ENCODE data around the gene SYT11.
"Not testable (repeated sequence)": the region's sequence is repeated elsewhere in the genome, so short reads cannot be mapped to it uniquely, and the experiment has no call there.

The SYT11 gene

DNA sequence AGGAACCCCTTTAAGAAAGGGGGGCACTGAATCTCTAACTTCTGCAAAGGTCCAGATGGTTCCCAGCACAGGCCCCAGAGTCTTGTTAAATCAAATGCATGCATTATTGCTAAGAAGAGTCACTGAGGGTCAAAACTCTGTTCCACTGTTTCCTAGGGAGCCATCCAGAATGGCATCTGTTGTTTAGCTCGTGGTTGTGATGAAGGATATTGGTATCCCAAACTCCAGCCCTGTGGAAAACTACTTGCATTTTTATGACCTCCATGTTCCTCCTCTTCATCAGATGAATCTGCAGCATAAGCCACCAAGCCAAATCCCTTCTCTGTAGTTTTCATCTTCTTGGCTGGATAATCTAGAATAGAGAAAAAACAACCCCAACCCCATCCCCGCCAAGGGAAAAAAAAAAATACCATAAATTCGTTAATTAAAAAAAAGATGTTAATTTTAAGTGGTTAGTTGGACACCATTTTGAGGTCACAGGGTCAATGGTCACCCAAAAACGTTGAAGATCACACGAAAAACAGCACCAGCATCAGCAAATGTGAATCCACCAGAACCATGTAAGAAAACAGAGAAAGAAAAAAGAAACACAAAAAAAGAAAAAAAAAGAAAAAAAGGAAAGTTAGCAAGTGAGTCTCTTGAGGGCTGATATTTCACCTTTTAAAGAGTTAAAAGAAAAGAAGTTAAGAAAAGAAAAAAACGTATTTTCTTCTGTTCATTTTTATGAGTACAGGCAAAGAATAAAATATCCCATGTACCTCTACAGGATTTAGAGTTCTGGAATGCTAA lies 54.8 kb downstream of the SYT11 start:
- TF ChIP-seq JUND (IDR thresholded peaks at IDR 0.05; ENCODE audit: low read depth): no peak
- in situ Hi-C loops (cut with HindIII; ENCODE audit: low pct_unique_long_range_greater_than_20kb, low sequenced_read_pairs): no loop called here

DNA sequence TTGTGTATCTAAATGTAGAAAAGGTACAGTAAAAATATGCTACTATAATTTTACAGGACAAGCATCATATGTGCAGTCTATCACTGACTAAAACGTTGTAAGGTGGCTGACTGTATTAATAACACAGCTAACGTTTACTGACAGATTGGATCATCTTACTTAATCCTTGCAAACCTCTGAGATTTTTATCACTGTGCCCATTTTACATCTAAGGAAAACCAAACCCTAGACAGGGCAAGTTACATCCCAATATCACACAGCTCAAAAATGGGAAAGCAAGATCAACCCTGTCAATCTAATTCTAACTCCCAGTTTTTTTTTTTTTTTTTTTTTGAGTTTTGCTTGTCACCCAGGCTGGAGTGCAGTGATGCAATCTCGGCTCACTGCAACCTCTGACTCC lies 59.3 kb downstream of the SYT11 start:
- in situ Hi-C loops (cut with HindIII; ENCODE audit: low pct_unique_long_range_greater_than_20kb, low sequenced_read_pairs): no loop called here
- TF ChIP-seq JUND (IDR thresholded peaks at IDR 0.05; ENCODE audit: low read depth): no peak
- DNase-seq (ENCODE audit: low read depth in 1 of 2, low spot score in 1 of 2): no peak

More for the DNA sequence above, 54.8 kb downstream of the SYT11 start:
- no peak for DNase-seq (ENCODE audit: low read depth in 1 of 2, low spot score in 1 of 2)

DNA sequence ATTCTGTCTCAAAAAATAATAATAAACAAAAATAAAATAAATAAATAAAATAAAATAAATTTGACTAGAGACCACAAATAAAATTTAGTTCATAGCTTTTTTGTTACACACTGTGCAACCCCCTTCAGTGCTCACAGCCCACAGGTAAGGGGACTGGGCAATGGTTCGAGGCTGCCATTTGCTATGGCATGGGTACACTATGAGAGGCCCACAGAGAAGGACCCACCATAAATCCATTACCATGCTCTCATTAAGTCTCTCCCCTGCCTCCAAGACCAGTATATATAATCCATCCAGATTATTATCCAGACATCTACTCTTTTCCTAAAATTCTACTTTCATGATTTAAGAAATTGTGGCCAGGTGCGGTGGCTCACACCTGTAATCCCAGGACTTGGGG lies 60.4 kb downstream of the SYT11 start:
- in situ Hi-C loops (cut with HindIII; ENCODE audit: low pct_unique_long_range_greater_than_20kb, low sequenced_read_pairs): no loop called here
- no peak for TF ChIP-seq JUND (IDR thresholded peaks at IDR 0.05; ENCODE audit: low read depth)
- no peak for DNase-seq (ENCODE audit: low read depth in 1 of 2, low spot score in 1 of 2)

DNA sequence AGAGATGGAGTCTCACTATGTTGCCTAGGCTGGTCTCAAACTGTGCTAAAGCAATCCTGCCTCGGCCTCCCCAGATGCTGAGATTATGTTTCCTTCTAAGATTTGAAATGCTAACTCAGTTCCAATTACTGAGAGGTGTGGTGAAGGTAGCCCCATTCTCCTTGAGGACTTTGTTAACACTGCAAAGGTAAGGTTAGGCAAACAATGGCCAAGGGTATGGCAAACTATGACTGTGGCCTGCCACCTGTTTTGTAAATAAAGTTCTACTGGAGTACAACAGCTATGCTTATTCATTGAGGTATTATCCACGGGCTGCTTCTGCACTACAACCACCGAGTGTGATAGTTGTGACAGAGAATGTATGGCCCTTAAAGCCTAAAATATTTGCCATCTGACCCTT lies 61.4 kb downstream of the SYT11 start:
- no peak for DNase-seq (ENCODE audit: low read depth in 1 of 2, low spot score in 1 of 2)
- TF ChIP-seq JUND (IDR thresholded peaks at IDR 0.05; ENCODE audit: low read depth): no peak
- in situ Hi-C loops (cut with HindIII; ENCODE audit: low pct_unique_long_range_greater_than_20kb, low sequenced_read_pairs): no loop called here

DNA sequence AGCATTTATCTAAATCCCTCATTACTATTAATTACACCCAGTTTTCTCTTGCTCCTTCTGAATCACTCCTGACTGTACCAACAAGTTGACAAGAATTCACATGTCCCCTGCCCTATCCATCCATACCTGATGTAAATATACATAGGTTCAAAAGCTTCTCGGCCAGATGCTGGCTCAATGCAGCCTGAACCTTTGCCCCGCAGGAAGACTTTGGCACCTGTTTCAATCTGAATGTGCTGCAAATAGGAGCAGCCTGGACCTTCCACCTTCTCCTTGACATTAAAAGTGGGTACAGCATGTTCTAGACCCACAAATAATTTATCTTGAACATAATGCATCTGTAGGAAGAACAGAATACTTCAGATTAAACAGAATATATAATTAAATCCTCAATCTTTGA lies 66.1 kb downstream of the SYT11 start:
- no peak for DNase-seq (ENCODE audit: low read depth in 1 of 2, low spot score in 1 of 2)
- no peak for TF ChIP-seq JUND (IDR thresholded peaks at IDR 0.05; ENCODE audit: low read depth)
- in situ Hi-C loops (cut with HindIII; ENCODE audit: low pct_unique_long_range_greater_than_20kb, low sequenced_read_pairs): no loop called here

DNA sequence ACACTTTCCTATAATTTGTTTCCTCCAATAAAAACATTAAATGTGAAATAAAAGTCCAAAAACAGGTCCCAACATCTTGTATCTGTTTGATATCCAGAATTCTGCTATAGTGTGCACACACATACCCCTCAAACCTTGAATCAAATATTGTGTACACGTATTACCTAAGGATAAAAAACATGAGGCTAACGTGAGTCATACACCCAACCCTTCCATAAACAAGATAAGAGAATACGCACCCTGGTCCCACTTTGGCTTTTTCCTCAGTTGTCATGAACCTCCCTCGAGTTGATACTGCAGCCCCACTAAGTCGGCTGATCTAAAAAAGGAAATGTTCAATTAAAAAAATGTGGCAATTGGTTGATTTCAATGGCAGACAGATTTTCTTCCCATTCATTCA lies 69.7 kb downstream of the SYT11 start:
- TF ChIP-seq JUND (IDR thresholded peaks at IDR 0.05; ENCODE audit: low read depth): no peak
- no peak for DNase-seq (ENCODE audit: low read depth in 1 of 2, low spot score in 1 of 2)
- in situ Hi-C loops (cut with HindIII; ENCODE audit: low pct_unique_long_range_greater_than_20kb, low sequenced_read_pairs): no loop called here

DNA sequence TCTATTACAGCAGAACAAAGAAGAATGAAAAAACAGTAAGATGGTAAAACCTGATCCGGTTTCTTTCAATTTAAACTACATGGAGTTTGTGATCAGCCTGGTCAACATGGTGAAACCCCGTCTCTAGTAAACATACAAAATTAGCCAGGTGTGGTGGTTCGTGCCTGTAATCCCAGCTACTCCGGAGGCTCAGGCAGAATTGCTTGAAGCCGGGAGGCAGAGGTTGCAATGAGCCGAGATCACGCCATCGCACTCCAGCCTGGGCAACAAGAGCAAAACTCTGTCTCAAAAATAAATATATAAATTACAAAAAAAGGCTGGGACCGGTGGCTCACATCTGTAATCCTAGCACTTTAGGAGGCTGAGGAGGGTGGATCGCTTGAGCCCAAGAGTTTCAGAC lies 71.4 kb downstream of the SYT11 start:
- in situ Hi-C loops (cut with HindIII; ENCODE audit: low pct_unique_long_range_greater_than_20kb, low sequenced_read_pairs); DNase-seq (ENCODE audit: low read depth in 1 of 2, low spot score in 1 of 2): not testable (repeated sequence)

DNA sequence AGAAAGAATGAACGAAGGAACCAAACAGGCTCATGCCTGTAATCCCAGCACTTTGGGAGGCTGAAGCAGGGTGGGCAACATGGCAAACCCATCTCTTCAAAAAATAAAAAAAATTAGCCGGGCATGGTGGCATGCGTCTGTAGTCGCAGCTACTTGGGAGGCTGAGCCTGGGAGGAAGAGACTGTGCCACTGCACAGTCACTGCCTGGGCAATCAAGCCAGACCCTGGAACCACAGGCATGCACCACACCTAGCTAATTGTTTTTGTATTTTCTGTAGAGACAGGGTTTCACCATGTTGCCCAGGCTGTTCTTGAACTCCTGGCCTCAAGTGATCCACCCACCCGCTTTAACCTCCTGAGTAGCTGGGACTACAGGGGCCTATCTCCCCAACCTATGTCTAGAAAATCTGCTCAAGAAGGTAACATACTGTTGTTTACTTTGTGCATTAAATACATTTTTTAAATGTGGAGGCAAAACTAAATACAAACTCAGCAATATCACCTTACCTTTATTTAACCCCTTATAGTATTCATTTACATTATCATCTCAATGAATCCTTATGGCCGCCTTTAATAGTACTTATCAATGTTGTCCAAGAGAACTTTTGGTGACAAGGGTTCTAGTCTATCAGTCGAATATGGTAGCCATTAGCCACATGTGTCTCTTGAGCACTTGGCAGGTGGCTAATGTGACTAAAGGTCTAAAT lies 72.1 kb downstream of the SYT11 start:
- in situ Hi-C loops (cut with HindIII; ENCODE audit: low pct_unique_long_range_greater_than_20kb, low sequenced_read_pairs): no loop called here
- no peak for TF ChIP-seq JUND (IDR thresholded peaks at IDR 0.05; ENCODE audit: low read depth)
- DNase-seq (ENCODE audit: low read depth in 1 of 2, low spot score in 1 of 2): no peak

DNA sequence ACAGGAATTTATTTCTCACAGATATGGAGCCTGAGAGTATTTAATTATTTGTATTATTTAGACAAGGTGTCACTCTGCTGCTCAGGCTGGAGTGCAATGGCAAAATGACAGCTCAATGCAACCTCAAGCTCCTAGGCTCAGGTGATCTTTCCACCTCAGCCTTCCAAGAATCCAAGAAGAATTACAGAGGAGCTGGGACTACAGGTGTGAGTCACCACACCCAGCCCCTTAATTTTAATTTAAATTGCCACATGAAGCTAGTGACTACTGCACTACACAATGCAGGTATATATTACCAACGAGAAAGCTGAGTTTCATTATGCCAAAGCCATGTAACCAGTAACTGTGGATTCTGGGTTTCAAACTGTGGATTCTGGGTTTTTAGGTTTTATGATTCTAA lies 72.7 kb downstream of the SYT11 start:
- no peak for TF ChIP-seq JUND (IDR thresholded peaks at IDR 0.05; ENCODE audit: low read depth)
- in situ Hi-C loops (cut with HindIII; ENCODE audit: low pct_unique_long_range_greater_than_20kb, low sequenced_read_pairs): no loop called here
- no peak for DNase-seq (ENCODE audit: low read depth in 1 of 2, low spot score in 1 of 2)

DNA sequence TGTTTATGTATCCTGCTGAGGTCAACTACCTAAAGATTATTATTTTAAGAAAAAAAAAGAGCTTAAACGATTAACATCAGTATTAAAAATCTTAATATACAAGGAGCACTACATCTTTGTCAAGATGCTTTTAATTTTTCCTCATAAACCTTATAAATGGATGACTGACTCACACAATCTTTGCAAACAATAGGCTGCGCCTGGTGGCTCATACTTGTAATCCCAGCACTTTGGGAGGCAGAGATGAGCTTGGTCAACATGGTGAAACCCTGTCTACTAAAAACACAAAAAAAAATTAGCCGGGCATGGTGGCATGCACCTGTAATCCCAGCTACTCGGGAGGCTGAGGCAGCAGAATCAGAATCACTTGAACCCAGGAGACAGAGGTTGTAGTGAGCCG lies 73.1 kb downstream of the SYT11 start:
- no peak for TF ChIP-seq JUND (IDR thresholded peaks at IDR 0.05; ENCODE audit: low read depth)
- DNase-seq (ENCODE audit: low read depth in 1 of 2, low spot score in 1 of 2): no peak
- in situ Hi-C loops (cut with HindIII; ENCODE audit: low pct_unique_long_range_greater_than_20kb, low sequenced_read_pairs): no loop called here

DNA sequence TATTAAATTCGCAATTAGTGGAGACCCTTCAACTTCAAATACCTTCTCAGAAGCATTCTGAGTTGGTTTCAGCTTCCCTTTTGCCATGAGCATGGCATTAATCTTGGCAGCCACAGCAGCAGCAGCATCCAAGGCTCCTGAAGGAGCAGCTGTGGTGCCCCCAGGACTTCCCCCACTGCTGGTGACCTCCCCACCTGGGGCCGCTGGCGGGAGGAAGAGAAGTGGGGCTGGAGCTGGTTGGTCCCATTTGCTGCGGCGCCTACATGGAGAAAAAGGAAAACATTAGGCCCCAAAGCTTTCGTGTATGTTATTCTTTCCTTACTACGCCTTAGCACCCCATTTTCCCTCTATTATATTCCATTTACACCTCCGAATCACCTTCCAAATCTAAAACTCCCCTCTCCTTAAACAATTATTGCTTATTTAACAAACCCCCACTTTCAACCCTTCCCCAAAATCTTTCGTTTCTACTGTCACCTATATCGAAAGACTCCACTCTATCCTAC lies 74.3 kb downstream of the SYT11 start:
- in situ Hi-C loops (cut with HindIII; ENCODE audit: low pct_unique_long_range_greater_than_20kb, low sequenced_read_pairs): no loop called here
- TF ChIP-seq JUND (IDR thresholded peaks at IDR 0.05; ENCODE audit: low read depth): no peak
- DNase-seq (ENCODE audit: low read depth in 1 of 2, low spot score in 1 of 2): no peak

DNA sequence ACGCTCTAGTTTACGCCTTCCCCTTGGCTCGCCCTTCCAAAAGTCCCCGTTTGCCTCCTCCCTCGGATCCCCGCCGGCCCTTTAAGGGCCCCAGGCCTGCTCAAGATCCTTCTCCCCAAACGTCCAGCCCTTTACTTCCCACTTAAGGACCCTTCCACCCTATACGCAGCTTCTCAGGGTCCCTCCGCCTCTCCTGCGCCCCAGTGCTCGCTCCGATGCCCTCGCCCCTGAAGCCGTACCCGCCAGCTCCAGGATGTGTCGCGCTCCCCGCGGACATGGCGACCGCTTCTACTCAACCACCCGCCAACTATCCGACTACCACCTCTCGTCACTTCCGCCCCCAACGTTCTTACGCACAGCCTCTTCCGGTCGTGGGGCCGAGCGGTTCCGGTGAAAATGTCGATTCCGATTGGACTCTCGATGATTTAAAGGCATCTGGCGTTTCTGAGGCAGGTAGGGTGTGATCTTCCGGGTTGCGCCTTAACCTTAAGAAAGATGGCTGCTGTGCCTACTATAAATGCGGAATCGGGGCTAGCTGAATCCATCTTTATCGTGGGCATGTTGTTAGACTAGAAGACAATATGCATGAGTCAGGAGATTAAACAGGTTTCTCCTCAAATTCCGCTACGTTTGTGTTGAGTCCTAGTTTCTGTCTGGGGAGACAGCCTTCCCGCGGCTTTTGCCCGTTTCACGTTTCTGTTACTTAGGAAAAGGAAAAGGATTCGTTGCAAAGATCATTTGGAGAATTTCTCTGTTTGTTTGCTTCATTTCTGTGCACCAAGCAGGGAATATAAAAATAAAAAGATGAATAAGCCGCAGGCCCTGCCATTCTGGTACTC lies 74.9 kb downstream of the SYT11 start, which contains the start of gene KHDC4:
Gene KHDC4, minus strand, starts transcription at position 317 of the 839 bp plus-strand sequence. Its CDS starts 40 bp downstream, at position 277.
- peak; percentile 90 to 100 for DNase-seq (ENCODE audit: low read depth in 1 of 2, low spot score in 1 of 2)
- no peak for TF ChIP-seq JUND (IDR thresholded peaks at IDR 0.05; ENCODE audit: low read depth)
- in situ Hi-C loops (cut with HindIII; ENCODE audit: low pct_unique_long_range_greater_than_20kb, low sequenced_read_pairs): no loop called here
